ENCODE measurements around the gene SLX9.
A peak's percentile ranks its signal among the peaks of the same experiment; 100 is the strongest.

SLX9 gene

DNA sequence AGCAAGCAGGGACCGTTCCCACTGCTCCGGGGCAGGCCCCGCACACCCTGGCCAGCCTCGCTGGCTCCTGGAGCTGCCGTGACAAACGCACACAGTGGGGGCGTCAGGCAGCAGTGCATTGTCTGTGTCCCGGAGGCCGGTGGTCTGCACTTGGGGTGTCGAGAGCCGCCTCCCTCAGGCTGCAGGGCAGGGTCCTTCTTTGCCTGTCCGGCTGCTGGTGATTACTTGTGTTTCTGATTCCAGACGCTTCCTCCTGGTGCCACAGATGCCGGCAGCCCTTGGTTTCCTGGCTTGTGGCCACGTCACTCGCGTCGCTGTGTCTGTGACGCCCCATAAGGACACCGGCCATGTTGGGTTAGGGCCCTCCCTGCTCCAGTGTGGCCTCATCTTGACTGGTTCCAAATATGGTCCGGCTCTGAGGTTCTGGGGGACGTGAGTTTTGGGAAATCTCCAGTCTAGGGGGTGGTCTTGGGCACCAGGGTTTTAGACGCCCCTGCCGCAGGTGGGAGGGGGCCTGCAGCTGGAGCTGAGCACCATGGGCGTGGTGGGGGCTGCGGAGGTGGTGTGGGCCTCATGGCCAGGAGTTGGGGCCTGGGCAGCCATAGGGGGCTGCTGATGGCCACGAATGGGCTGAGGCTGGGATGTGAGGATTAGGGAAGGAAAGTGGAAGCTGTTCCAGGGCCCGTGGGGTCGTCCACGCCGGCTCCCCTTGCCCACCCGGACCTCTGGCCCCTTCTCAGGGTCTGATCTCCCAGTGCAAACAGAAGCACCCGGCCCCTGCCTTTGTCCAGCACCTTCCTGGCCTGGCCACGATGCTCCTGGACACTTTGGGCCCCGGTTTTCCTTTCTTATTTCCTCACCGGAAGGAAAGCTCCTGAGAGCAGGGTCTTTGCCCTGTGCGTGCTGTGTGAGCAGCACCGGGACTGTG is 41.0 kb downstream of the SLX9 start:
- no peak for DNase-seq

DNA sequence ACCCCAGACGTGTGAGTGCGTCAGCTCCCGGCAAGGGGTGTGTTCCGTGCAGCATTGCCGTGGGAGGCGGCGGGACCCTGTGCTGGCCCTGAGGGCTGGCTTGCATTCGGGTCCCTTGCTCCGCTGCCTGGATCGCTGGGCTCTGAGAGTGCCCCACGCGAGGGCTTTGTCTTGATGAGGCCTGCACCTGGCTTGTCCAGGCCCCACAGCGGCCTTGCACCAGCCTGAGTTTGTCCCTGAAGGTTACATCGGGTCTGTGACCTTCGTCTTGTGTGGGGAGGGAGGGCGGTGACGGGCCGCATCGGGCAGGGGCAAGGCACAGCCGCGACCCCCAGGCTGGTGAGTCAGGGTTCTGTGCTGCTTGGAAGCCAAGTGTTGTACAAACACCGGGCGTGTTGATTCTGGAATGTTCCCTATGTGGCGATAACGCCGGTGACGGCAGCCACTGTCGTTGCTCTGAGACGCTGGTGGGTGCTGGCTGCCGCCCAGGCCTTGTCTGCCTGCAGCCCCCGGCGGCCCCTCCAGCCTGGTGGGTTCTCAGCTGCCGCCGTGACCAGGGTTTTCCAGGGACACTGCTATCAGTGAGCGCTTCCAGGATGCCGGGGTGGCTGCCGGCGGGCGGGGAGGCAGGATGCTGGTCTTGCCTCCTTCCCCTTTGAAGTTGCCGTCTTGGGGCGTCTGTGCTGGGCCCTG is 42.9 kb downstream of the SLX9 start:
- DNase-seq = no peak

DNA sequence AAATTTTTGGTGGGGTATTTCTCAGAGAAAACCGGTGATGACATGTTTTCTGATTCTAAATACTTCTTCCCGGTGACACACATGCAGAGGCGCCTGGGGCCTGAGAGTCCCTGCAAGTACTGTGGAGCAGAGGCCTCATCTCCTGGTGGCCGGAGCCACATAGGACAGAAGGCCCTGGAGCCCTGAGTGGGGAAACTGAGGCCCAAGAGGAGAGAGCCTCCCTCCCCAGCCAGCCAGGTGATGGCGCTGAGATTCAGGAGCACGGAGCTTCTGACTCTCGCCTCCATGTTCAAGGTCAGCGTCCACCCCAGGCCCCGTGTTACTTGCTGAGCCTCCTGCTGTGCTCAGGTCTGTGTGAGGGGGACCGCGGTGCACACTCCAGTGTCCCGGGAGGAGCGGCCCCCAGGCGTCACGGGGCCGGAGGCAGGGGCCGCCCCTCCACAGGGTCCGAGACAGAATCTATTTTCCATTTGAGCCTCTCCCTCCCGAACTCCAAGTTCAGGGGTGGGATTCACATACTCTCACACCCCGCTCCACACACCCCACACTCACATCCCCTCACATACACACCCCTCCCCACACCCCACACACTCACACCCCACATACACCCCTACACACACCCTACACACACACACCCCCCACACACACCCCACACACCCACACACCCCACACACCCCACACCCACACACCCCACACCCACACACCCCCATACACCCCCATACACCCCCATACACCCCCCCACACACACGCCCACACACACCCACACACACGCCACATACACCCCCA is 43.8 kb downstream of the SLX9 start:
- no peak for DNase-seq

GRCh38 chr21:44984428-44984791 is 44.6 kb downstream of the SLX9 start:
- DNase-seq = peak; percentile 88

GRCh38 chr21:44984792-44985440 is 45.1 kb downstream of the SLX9 start:
- peak; percentile 59 for DNase-seq

GRCh38 chr21:44985441-44986401 is 45.9 kb downstream of the SLX9 start:
- peak; percentile 19 for DNase-seq

DNA sequence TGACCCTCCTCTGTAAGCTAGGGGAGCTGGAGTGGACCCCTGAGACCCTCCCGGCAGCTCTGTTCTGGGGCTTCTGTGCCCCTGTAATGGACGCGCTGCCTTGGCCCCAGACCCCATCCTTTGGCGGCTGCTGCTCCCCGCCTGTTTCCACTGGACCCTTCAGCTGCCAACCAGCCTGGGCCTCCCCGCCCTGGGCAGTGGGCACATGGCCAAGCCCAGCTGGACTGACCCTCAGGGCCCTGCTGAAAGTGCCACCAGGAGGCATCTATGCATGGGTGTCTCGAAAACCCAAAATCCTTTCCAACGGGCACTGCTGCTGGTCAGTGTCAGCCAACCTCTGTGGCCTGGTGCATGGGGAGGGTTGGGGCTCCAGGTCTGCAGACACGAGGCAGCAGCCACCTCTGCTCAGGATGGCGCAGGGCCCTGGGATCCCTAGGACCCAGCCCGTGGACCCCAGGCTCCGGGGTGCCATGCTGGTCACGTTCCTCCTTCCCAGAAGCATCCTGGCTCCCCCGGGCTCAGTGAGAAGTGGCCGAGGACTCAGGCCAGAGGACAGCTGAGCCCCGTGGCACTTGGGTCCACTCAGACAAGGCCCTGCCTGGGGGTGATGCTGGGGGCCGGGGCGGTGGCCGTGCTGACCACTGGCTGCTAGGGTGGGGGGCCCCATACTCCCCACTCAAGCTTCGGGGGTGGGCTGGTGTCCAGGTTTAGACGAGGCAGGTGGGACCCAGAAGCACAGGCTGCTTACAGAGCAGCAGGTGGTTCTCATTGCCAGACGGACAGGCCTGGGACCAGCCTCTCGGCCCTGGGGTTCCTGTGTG is 46.9 kb downstream of the SLX9 start:
- no peak for DNase-seq

DNA sequence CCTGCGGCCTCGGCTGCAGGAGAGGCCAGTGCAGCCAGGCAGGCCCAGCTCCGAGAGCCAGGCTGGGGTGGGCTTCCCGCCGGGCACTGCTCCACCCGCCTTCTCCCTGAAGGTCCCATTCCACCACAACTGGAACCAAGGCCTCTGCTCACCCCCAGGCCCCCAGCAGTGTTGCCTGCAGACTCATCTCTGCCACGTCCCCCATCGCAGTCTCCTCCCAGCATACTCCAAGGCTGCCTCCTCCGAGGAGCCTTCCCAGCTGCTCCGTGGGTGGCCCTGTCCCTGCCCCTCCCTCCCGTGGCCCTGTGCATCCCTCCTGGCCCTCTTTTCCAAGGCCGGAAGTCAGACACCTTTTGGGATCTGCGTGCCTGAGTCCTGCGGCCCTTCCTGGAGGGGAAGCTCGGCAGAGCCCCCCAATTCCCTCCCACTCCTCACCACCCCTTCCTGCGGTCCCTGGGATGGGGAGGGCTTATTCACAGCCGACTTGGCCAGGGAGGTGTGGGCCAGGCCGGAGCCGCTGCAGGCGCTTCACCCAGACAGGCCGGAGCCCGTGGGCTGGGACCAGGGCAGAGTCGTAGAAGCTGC is 47.6 kb downstream of the SLX9 start:
- DNase-seq = no peak

GRCh38 chr21:44987886-44988606 is 48.2 kb downstream of the SLX9 start:
- no peak for DNase-seq

GRCh38 chr21:44988607-44989536 is 49.0 kb downstream of the SLX9 start:
- no peak for DNase-seq

- DNase-seq = no peak
Measured at GRCh38 chr21:44989537-44989886, 49.7 kb downstream of the SLX9 start.

GRCh38 chr21:44989943-44990780 is 50.3 kb downstream of the SLX9 start:
- no peak for DNase-seq

DNA sequence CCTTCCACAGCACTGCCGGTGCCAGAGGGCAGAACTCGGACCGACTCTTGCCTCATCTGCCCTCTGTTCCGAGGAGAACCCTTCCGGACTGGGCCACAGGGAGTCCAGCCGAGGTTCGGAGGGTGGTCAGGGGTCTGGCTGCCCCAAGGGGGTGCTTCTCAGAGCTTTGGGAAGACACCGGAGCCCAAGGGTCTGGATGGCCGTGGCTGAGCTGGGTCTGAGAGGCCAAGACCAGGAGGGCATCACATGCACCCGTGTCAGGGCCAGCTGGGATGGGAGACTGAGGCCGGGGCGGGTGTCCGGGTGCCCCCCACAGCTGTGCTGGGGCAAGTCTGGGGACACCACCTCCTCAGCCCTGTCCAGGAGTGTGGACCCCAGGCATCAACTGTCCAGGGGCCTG is 51.1 kb downstream of the SLX9 start:
- no peak for DNase-seq

DNA sequence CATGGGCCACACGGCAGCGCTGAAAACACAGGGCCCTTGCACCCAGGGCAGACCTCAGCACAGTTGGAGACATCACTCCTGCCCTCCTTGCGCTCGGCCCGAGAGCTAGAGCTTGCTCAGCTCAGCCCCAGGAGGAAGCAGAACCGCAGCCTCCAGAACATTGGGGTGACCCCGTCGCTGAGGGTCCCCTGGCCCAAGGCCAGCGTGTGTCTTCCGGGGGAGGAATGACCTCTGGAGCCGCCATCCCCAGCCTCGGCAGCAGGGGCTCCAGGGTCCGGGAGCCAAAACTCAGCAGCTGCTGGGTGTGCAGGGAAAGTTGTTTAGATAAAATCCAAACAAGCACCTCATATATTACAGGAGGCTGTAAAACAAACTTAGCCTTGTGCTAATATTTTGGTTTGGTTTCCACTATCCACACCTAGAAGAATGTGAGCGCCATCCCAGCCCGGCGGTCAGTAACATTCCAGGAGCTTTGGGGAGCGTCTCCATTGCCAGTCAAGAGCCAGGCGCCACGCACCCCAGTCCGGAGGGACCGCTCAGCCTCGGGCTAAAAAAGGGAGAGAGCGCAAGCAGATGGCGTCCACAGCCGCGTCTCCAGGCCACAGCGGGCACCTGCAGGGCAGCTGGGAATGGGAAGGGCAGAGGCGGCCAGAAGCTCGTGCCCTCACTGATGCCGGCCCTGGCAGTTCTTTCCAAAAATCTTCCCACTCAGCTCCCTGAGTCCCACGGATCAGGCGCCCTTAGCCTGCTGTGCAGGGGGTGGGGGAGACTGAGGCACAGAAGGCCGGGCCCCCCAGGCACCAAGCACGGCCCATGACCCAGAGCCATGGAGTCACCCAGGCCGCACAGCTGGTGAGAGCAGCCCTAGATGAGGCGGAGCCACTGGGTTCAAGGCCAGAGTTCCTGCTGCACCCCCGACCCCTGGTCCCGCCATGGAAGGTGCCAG is 52.0 kb downstream of the SLX9 start:
- no peak for DNase-seq

- no peak for DNase-seq
Measured at GRCh38 chr21:44992608-44993031, 52.8 kb downstream of the SLX9 start.

DNA sequence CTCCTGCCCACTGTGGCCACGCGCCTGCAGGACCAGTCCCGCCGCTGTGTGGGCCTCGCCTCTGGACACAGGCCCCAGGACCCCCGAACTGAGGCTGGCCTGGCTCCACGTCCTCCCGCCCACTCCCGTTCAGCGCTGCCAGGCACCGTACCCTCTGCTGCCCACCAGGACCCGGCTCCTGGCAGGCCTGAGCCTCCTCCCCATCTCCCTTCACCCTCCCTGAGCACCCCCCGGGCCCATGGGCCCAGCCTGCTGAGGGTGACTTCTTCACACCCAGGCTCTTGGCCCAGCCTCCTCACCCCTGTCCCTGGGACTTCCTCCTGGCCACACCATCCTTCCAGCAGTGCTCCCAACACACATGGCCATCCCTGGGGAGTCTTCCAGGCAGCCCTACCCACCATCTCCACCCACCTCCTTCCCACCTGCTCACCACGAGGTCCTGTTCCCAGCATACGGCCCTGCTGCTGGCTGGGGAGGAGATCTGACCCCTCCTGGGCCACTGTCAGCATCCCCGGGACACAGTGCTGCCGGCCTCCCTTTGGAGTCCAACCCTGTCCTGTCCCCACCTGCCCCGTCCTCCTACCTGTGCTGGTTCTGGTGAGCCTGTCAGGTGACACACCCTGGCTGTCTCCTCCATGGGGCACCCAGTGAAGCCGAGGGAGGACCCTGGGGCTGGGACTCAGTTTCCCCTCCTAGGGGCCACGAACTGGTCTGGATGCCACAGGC is 53.7 kb downstream of the SLX9 start:
- peak; percentile 29 for DNase-seq

Measured in NCI-H69 (cell line).